BJ (cell line): ENCODE data around the gene MUC6. TPM values are rescaled to one million over a fixed set of nuclear protein-coding genes. Genes with fewer than 3 reads are reported as not detected.

Experiments
- CTCF ChIA-PET: fragments of 350-600 bp; formaldehyde crosslinking; extraction: SDS; loops from one replicate; lab custom pipeline; 2021; ENCODE audit warnings: antibody characterized with exemption, inconsistent platforms; lab: Yijun Ruan, JAX
- POLR2A ChIA-PET: fragments of 300-600 bp; sonication (Branson Sonifier 250); formaldehyde crosslinking; extraction: SDS; loops from one replicate; lab custom pipeline; 2021; ENCODE audit warnings: antibody characterized with exemption; lab: Charles Lee
- DNase-seq: peaks from one replicate; pipeline ENCODE4 v3.0.0-alpha.2; 2011; ENCODE audit warnings: low read depth
- H3K27me3 ChIP-seq: 2 replicates; pipeline ENCODE4 v1.6.0; 2011; ENCODE audit warnings: low read length; ENCODE audit not compliant: control insufficient read depth, insufficient read depth
- H3K36me3 ChIP-seq: 2 replicates; pipeline ENCODE4 v1.5.1; 2011; ENCODE audit warnings: low read length; ENCODE audit not compliant: control insufficient read depth, insufficient read depth
- H3K4me3 ChIP-seq: 2 replicates; pipeline ENCODE4 v1.5.1; 2011; ENCODE audit warnings: low read depth, mild to moderate bottlenecking, control low read depth, low read length
- polyA plus RNA-seq: library from polyadenylated mRNA; depleted of rRNA; stranded (reverse); fragments of >200 nt; gene quantifications from 2 replicates; pipeline ENCODE4 v1.2.3, GENCODE V29; 2011
- TF ChIP-seq, protein P1 (sequence below): IDR thresholded peaks from 2 replicates; pipeline ENCODE4 v1.5.1; 2011; ENCODE audit warnings: low read depth, mild to moderate bottlenecking, control low read depth, inconsistent platforms, low read length, moderate library complexity; ENCODE audit not compliant: insufficient read depth

MUC6 gene
- polyA plus RNA-seq, 1 experiment = not detected

DNA sequence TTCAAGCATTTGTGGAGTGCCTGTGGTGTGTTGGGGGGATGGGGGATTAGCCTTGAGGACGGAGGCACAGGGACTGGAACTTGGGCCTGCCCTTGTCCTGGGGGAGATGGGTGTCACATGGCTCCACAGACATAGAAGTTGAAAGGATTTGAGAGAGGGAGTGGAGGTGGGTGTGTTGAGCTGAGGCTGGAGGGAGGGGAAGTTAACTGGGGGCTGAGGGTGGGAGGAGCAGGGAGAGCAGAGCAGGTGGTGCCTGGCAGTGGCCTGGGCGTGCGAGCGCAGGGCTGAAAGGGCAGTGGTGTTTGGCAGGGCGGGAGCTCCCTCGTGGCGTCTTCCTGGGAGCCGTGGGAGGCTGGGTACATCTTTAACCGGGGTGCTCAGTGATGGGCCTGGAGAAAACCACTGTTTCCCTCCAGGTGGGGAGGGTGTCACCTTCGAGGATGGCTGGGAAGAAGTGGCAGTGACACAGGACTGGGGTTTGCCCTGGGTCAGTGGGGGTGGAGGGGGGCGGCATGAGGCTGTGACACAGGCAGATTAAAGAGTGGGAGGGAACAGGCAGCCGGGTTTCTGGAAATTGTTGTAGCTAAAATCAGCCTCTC, 65.3 kb downstream of the MUC6 start:
- POLR2A ChIA-PET = no interaction called here
- CTCF ChIA-PET = no interaction called here

DNA sequence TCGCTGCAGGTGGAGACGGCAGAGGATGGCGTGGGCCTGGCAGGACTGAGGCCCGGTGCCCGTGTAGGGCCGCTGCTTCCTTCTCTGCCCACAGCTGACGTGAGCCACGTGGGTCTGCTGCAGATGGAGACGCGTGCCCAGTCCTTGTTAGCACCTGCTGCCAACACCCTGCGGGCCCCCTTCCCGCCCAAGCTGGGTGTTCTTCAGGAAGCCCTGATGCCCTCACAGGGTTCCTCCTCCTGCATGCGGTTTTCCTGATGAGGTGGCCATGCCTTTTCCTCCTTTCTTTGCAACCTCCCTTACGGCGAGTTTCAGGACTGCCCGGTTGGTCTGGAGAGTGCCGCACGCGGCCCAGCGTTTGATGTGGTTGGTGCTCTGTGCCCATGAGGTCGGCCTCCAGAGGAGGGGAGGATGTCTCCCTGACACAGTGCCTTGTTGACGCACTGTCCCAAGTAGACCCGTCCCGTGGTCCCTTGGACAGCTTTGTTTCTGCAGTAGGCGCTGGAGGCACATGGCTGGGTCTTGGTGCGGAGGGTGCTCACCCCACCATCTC, 66.1 kb downstream of the MUC6 start:
- POLR2A ChIA-PET = no interaction called here
- CTCF ChIA-PET = no interaction called here
- TF ChIP-seq, protein P1, sequence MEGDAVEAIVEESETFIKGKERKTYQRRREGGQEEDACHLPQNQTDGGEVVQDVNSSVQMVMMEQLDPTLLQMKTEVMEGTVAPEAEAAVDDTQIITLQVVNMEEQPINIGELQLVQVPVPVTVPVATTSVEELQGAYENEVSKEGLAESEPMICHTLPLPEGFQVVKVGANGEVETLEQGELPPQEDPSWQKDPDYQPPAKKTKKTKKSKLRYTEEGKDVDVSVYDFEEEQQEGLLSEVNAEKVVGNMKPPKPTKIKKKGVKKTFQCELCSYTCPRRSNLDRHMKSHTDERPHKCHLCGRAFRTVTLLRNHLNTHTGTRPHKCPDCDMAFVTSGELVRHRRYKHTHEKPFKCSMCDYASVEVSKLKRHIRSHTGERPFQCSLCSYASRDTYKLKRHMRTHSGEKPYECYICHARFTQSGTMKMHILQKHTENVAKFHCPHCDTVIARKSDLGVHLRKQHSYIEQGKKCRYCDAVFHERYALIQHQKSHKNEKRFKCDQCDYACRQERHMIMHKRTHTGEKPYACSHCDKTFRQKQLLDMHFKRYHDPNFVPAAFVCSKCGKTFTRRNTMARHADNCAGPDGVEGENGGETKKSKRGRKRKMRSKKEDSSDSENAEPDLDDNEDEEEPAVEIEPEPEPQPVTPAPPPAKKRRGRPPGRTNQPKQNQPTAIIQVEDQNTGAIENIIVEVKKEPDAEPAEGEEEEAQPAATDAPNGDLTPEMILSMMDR = no peak
- DNase-seq = no peak
- Histone ChIP-seq H3K27me3 (no peaks in the 10 kb centered on the region), H3K36me3 (peaks cover 20% of the 10 kb centered on the region), H3K4me3 (no peak overlapping the region)

More for the DNA sequence above, 65.3 kb downstream of the MUC6 start:
- Histone ChIP-seq H3K4me3 (no peak overlapping the region), H3K36me3 (peaks cover 22% of the 10 kb centered on the region), H3K27me3 (no peaks in the 10 kb centered on the region)
- TF ChIP-seq, protein P1 = no peak
- DNase-seq = no peak

DNA sequence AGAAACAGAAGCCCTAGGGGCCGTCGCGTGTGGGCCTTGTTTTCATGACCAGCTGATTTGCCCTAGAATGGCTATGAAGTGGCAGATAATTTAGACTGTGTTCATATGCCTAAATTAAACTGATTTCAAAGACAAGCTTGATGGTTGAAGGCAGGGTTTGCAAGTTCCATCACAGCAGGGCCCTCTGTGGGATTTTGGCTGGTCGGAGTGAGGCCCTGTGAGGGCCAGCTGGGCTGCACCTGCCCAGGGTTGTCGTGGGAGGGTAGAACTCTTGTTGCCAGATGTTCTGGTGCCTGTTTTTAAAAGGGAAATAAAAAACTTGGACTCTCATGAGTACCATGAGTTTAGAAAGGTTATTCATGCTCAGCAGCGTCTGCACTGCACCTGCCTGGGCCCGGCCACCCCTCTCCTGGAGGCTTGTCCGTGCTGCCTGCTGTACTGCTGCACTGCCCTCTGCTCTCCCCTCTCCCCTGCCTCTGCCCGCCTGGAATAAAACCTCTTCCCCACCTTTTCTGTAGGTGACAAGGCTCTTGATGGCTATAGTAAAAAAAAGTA, 66.8 kb downstream of the MUC6 start:
- H3K4me3 ChIP-seq = no peak overlapping the region
- no peak for DNase-seq
- CTCF ChIA-PET = no interaction called here
- peaks cover 16% of the 10 kb centered on the region for H3K36me3 ChIP-seq
- POLR2A ChIA-PET = no interaction called here
- H3K27me3 ChIP-seq = no peaks in the 10 kb centered on the region
- TF ChIP-seq, protein P1 = no peak

DNA sequence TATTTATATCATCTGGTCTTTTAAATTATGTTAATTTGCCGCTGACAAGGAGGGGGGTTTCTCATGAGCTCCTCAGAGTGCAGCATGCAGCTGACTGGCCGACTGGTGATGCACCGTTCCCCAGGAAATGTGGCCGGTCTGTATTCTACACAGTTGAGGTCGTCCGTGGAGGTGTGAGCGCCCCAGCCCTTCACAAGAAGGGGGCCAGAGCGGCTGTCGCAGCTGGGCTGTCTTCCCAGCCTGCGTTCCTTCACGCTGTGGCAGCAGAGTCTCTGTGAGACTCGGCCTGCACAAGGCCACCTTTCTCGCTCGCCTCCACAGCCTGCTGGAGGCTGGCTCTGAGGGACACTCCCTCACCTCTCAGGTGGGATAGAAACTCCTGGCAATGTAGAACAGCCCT, 67.7 kb downstream of the MUC6 start:
- TF ChIP-seq, protein P1 = no peak
- CTCF ChIA-PET = interaction anchor here (0.6 to 0.9 kb wide), 2 partner anchors 8 to 9 kb away, joined by 3 to 5 read pairs; no protein-coding TSS in a partner anchor
- POLR2A ChIA-PET = no interaction called here
- H3K4me3 ChIP-seq = no peak overlapping the region
- no peak for DNase-seq
- H3K27me3 ChIP-seq = no peaks in the 10 kb centered on the region
- H3K36me3 ChIP-seq = peaks cover 15% of the 10 kb centered on the region

DNA sequence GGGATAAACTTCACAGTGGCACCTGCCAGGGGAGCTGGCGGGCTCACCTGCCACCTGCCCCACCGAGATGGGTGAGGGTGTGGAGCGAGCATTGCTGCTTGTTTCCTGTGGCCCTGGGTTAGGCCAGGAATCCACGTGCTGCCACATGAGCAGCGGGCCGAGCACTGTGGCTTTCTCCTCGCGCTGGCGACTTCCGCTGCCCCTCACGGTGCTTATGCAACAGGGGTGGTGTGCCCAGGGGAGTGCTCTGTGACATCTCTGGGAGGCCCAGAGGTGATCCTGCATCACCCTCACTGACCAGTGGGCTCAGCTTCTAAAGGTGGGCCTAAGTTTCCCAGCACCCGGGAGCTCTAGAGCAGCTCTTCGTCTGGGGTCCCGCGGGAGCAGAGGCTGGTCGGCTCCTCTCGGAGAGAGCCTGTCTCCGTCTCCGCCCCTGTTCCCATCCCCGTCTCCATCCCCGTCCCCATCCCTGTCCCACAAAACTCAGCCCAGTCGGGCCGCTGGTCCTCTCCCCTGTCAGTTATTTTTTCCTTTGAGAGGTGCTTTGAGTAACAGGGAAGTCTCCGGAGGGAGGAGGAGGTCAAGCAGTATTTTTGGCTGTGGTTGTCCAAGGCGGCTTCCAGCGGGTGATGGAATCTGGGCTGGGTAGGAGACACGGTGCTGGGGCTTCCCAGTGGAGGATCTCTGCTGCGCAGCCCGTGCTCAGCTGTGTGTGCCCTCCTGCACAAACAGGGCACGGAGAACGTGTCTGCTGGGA, 68.3 kb downstream of the MUC6 start:
- CTCF ChIA-PET = interaction anchor here (0.6 to 0.9 kb wide), 2 partner anchors 9 to 10 kb away, joined by 3 to 5 read pairs; no protein-coding TSS in a partner anchor

More for the DNA sequence above, 68.3 kb downstream of the MUC6 start:
- Histone ChIP-seq H3K27me3 (no peaks in the 10 kb centered on the region), H3K36me3 (peaks cover 13% of the 10 kb centered on the region), H3K4me3 (no peak overlapping the region)
- no peak for DNase-seq
- TF ChIP-seq, protein P1 = no peak
- POLR2A ChIA-PET = no interaction called here
